A549 (cell line): ENCODE results near the gene SLIT3. TPM values are rescaled to one million over a fixed set of nuclear protein-coding genes. Genes with fewer than 3 reads are reported as not detected.

ENCODE experiments used
- ATAC-seq, 2 experiments: fragments of 200-7000 bp in 1 of 2; fragments of >200 bp in 1 of 2; cut with Nextera tagmentation in 1 of 2; cut with Tn5 transposase in 1 of 2; 3 replicates each; pipeline versions ENCODE4 v1.8.0 to v1.9.1; 2018 to 2020; ENCODE audit warnings: mild to moderate bottlenecking in 1 of 2, moderate library complexity in 1 of 2
- CTCF ChIA-PET: fragments of 300-600 bp; sonication (Branson Sonifier 250); formaldehyde crosslinking; extraction: SDS; loops from one replicate; lab custom pipeline; 2021; ENCODE audit warnings: antibody characterized with exemption, inconsistent platforms; lab: Yijun Ruan, JAX
- POLR2A ChIA-PET: fragments of 350-600 bp; formaldehyde crosslinking; extraction: SDS; loops from one replicate; lab custom pipeline; 2021; ENCODE audit warnings: antibody characterized with exemption, inconsistent platforms; lab: Yijun Ruan, JAX
- DNase-seq, 2 experiments: peaks; one replicate each; pipeline versions ENCODE4 v3.0.0 to v3.0.0-alpha.2; 2011 to 2016; ENCODE audit warnings: low read depth in 1 of 2, low spot score in 1 of 2
- FAIRE-seq: peaks from 2 replicates; lab custom pipeline; 2011; peaks lifted over from hg19 to GRCh38; lab: Jason Lieb, UNC
- H3K27ac ChIP-seq, 2 experiments: fragments of >200 bp; sonication (Bioruptor Twin); formaldehyde crosslinking; 3 replicates each; pipeline ENCODE4 v1.5.1; 2016 to 2017
- H3K4me1 ChIP-seq: fragments of >200 bp; sonication (Bioruptor Twin); formaldehyde crosslinking; 3 replicates; pipeline ENCODE4 v1.6.1; 2016
- H3K4me2 ChIP-seq: fragments of >200 bp; sonication (Bioruptor Twin); formaldehyde crosslinking; 3 replicates; pipeline ENCODE4 v1.6.1; 2016
- H3K4me3 ChIP-seq: fragments of >200 bp; sonication (Bioruptor Twin); formaldehyde crosslinking; 3 replicates; pipeline ENCODE4 v1.5.1; 2016
- H3K9me3 ChIP-seq: fragments of >200 bp; sonication (Bioruptor Twin); formaldehyde crosslinking; 3 replicates; pipeline ENCODE4 v1.6.1; 2016
- CBX8 ChIP-seq: fragments of 200-600 bp; sonication (generic); IDR thresholded peaks from 2 replicates; pipeline ENCODE4 v1.6.1; 2016
- CEBPB ChIP-seq, 2 experiments: fragments of >200 bp in 1 of 2; sonication (Bioruptor Twin) in 1 of 2; formaldehyde crosslinking in 1 of 2; IDR thresholded peaks; 2 replicates each; pipeline ENCODE4 v1.6.1; 2012 to 2016
- CHD4 ChIP-seq: fragments of 200-600 bp; sonication (generic); IDR thresholded peaks from 2 replicates; pipeline ENCODE4 v1.6.1; 2016; ENCODE audit warnings: antibody characterized with exemption, mild to moderate bottlenecking, borderline replicate concordance
- HES2 ChIP-seq: fragments of >200 bp; sonication (Bioruptor Twin); formaldehyde crosslinking; IDR thresholded peaks from 2 replicates; pipeline ENCODE4 v1.6.1; 2016
- HOXB13 ChIP-seq: fragments of 250-450 bp; sonication (Bioruptor Pico); IDR thresholded peaks from 2 replicates; pipeline ENCODE4 v1.5.0; 2020; ENCODE audit warnings: low read depth, mild to moderate bottlenecking, moderate library complexity
- JUN ChIP-seq, 2 experiments: fragments of >200 bp; sonication (Bioruptor Twin); formaldehyde crosslinking; IDR thresholded peaks; 2 replicates in 1 of 2; 3 replicates in 1 of 2; pipeline ENCODE4 v1.6.1; 2016 to 2017
- JUNB ChIP-seq: fragments of >200 bp; sonication (Bioruptor Twin); formaldehyde crosslinking; IDR thresholded peaks from 2 replicates; pipeline ENCODE4 v1.6.1; 2016
- KDM1A ChIP-seq: fragments of 200-600 bp; sonication (generic); IDR thresholded peaks from 2 replicates; pipeline ENCODE4 v1.6.1; 2016; ENCODE audit warnings: low read depth, mild to moderate bottlenecking
- KDM5A ChIP-seq: fragments of 200-600 bp; sonication (generic); IDR thresholded peaks from 2 replicates; pipeline ENCODE4 v1.6.1; 2016; ENCODE audit warnings: antibody characterized with exemption, mild to moderate bottlenecking
- MAX ChIP-seq: IDR thresholded peaks from 2 replicates; pipeline ENCODE4 v1.6.1; 2012
- MAZ ChIP-seq: fragments of 150-350 bp; IDR thresholded peaks from 2 replicates; pipeline ENCODE4 v1.6.1; 2014; ENCODE audit warnings: antibody characterized with exemption, low read depth, low read length, borderline replicate concordance
- MYC ChIP-seq: IDR thresholded peaks from 2 replicates; pipeline ENCODE4 v1.6.1; 2012; ENCODE audit warnings: mild to moderate bottlenecking, inconsistent platforms, low read length, improper control_type of control experiment, borderline replicate concordance
- NFE2L2 ChIP-seq: fragments of 150-350 bp; conservative IDR thresholded peaks from 2 replicates; pipeline ENCODE4 v1.6.1; 2014; ENCODE audit warnings: low read length
- POLR2A ChIP-seq: IDR thresholded peaks from 2 replicates; pipeline ENCODE4 v1.6.1; 2012; ENCODE audit warnings: mild to moderate bottlenecking, low read length
- RFX5 ChIP-seq: fragments of 450-650 bp; IDR thresholded peaks from 2 replicates; pipeline ENCODE4 v1.7.1; 2014; ENCODE audit warnings: antibody characterized with exemption, mild to moderate bottlenecking, moderate library complexity
- ZC3H11A ChIP-seq: fragments of 450-650 bp; IDR thresholded peaks from 2 replicates; pipeline ENCODE4 v1.6.1; 2014; ENCODE audit warnings: antibody characterized with exemption, mild to moderate bottlenecking
- ZNF302 ChIP-seq: fragments of 250-450 bp; sonication (Bioruptor Pico); IDR thresholded peaks from 2 replicates; pipeline ENCODE4 v1.9.0; 2021; ENCODE audit warnings: inconsistent platforms, mild to moderate bottlenecking, moderate library complexity
- WGBS: methylation state at CpG from one replicate; pipeline ENCODE4 v1.1.6; 2017; ENCODE audit errors: missing lambda C conversion rate; 5-methylcytosine and 5-hydroxymethylcytosine counted together
- polyA plus RNA-seq, 4 experiments: library from polyadenylated mRNA; depleted of rRNA in 3 of 4; stranded (reverse); fragments of >200 nt; fragmentation: RNase III in 1 of 4; extraction: RNeasy Plus Mini Kit Qiagen cat#74134 plus additional on column Dnase treatment in 1 of 4; gene quantifications; 2 replicates in 3 of 4; 3 replicates in 1 of 4; pipeline ENCODE4 v1.2.3, GENCODE V29; 2011 to 2017
- TF ChIP-seq, protein P1 (sequence below): IDR thresholded peaks from 2 replicates; pipeline ENCODE4 v1.6.1; 2012; ENCODE audit warnings: low read depth, borderline replicate concordance

The SLIT3 gene
- polyA plus RNA-seq, 2 of the 4 experiments (the other 2 are of a cell fraction) = 12.7 to 22.9 TPM

DNA sequence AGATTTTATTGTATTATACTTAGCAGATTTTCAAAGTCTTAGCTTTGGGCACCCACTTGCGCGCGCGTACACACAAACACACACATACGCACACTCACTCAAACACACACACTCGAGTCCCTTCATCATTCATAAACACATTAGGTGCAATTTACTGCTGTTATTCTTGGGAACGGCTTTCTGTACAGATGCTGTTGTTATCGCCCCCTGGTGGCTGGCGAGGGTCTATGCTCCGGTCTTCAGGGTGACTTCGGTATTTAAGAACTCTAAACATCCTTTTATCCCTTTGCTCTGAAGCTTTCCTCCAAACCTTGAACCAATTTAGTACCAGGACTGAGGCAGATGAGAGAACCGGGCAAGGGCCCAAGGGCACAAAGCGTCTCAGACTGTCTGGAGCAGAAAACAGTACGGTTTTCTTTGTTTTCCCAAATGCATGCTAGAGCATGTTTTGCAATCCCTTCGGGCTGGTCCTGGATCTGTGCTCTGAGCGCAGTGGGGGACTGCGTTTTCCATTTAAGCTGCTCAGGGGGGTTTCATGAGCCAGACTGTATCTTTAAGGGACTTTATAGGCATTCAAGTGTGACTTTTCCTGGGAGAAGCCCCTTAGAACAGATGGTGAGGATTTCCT is 1.7 kb upstream of the SLIT3 start (continued):
- no peak for TF ChIP-seq CHD4
- no peak for TF ChIP-seq NFE2L2
- TF ChIP-seq, all 56 proteins: peak for 4

DNA sequence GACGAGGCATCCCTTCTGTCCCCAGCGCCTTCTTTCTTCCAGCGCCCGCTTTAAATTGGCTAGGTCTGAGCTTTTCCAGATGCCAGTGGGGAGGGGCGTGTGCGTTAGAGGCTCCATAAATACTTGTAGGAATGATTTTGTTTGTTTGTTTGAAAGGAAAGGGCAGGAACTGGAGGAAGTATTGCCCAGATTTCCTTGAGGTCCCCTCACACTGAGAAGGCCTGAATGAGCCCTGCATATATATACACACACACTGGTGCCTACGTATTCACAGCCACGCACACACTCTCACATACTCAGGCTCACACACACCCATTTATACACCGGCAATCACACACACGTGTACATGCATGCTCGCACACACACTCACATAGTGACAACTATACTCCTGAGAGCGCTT is 1.0 kb upstream of the SLIT3 start:
- DNase-seq = peak in 1 of 2 experiments; percentile 16
- H3K4me3 ChIP-seq = no peak overlapping the region
- H3K4me1 ChIP-seq = peaks cover 40% of the 10 kb centered on the region
- H3K27ac ChIP-seq = peak overlapping the region; percentile 85 to 99; a peak in 4 of 6 replicates
- TF ChIP-seq MYC (no peak), CHD4 (no peak), ZNF302 (CRISPR knock-in tag) (no peak)
- TF ChIP-seq, protein P1, sequence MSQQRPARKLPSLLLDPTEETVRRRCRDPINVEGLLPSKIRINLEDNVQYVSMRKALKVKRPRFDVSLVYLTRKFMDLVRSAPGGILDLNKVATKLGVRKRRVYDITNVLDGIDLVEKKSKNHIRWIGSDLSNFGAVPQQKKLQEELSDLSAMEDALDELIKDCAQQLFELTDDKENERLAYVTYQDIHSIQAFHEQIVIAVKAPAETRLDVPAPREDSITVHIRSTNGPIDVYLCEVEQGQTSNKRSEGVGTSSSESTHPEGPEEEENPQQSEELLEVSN = no peak
- H3K4me2 ChIP-seq = peak overlapping the region; percentile 88
- no peak; a peak in 1 of 6 replicates for ATAC-seq
- 84% methylated on average over 12 of the region's 12 CpGs for WGBS
- CTCF ChIA-PET = interaction anchor here (0.6 to 5.7 kb wide), 44 partner anchors 9 to 853 kb away, joined by 3 to 53 read pairs (median 6); no protein-coding TSS in a partner anchor
- POLR2A ChIA-PET = interaction anchor here (0.6 to 3.0 kb wide), 5 partner anchors 21 to 312 kb away, joined by 3 to 21 read pairs (median 5); no protein-coding TSS in a partner anchor
- no peak for FAIRE-seq
- no peaks in the 10 kb centered on the region for H3K9me3 ChIP-seq

GRCh38 chr5:169301386-169301934 is 521 bp upstream of the SLIT3 start:
- POLR2A ChIA-PET = interaction anchor here (0.6 to 3.0 kb wide), 5 partner anchors 20 to 312 kb away, joined by 3 to 21 read pairs (median 5); no protein-coding TSS in a partner anchor

DNA sequence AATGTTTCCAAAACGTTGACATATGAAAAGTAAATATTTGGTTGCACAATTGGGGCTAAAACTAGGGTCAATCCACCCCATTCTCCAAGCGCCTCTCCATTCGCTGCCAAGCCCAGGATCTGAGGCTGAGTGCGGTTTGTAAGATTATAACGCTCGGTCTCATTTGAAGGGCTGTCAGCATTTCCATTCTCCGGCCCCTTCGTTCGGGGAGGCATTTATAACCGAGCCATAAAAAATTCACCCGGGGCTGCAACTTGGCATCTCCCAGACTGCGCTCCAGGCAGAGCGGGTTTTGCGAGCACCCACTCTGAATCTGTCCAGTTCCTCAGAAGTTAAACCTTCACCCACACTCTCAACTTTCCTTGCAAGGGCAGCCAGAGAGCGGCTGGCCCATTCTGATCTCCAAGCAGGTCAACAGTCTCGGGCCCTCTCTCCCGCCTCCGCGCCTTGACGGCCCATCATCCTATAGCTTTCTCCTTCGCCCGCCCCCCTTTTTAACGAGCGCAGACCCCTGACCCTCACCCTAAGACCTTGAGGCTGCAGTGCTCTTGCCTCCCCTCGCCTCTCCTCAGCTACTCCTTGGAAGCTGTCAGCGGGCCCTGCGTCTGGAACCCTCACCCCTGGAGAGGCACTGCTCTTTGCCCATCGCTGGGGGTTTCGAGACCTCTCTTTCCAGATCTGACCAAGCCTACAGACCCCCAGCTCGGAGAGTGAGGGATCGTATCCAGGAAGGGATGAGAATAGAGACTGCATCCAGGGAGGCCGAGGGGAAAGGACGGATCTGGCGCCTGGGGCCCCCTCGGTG is 1.1 kb downstream of the SLIT3 start:
- TF ChIP-seq CEBPB (IDR thresholded peaks at IDR 0.05) = peak; percentile 10 to 63; a peak in 2 of 4 replicates
- no peak for TF ChIP-seq JUNB
- WGBS = 12% methylated on average over 34 of the region's 35 CpGs
- peak; percentile 12 to 42; a peak in 5 of 6 replicates for ATAC-seq
- FAIRE-seq = no peak
- H3K4me3 ChIP-seq = peak overlapping the region; percentile 76
- ChIA-PET POLR2A (interaction anchor here (1.6 to 3.0 kb wide), 2 partner anchors 51 to 310 kb away, joined by 7 to 21 read pairs; no protein-coding TSS in a partner anchor), CTCF (interaction anchor here (0.6 to 5.7 kb wide), 17 partner anchors 7 to 312 kb away, joined by 3 to 53 read pairs (median 7); no protein-coding TSS in a partner anchor)
- peak; percentile 32 to 36 for DNase-seq
- peaks cover 56% of the 10 kb centered on the region for H3K4me1 ChIP-seq
- H3K27ac ChIP-seq = peak overlapping the region; percentile 85 to 99
- no peaks in the 10 kb centered on the region for H3K9me3 ChIP-seq
- peak overlapping the region; percentile 88 for H3K4me2 ChIP-seq

More at GRCh38 chr5:169301386-169301934, 521 bp upstream of the SLIT3 start:
- FAIRE-seq (no peak), ATAC-seq (peak; percentile 12 to 15; a peak in 4 of 6 replicates)
- Histone ChIP-seq H3K9me3 (no peaks in the 10 kb centered on the region), H3K4me3 (peak overlapping the region; percentile 76), H3K4me1 (peaks cover 45% of the 10 kb centered on the region), H3K27ac (peak overlapping the region; percentile 85 to 99), H3K4me2 (peak overlapping the region; percentile 88)
- 31% methylated on average over 18 of the region's 18 CpGs for WGBS
- CTCF ChIA-PET = interaction anchor here (0.6 to 5.7 kb wide), 29 partner anchors 8 to 462 kb away, joined by 3 to 53 read pairs (median 7); no protein-coding TSS in a partner anchor
- TF ChIP-seq HES2 (no peak), KDM5A (no peak), POLR2A (no peak), ZC3H11A (no peak), JUN (IDR thresholded peaks at IDR 0.05) (no peak), KDM1A (no peak), MAZ (no peak), CBX8 (no peak), MAX (no peak), HOXB13 (no peak), RFX5 (no peak)
- TF ChIP-seq, protein P1 = no peak
- TF ChIP-seq, all 56 proteins: peak for 0
- DNase-seq = peak in 1 of 2 experiments; percentile 44
